PFSK-1 (cell line): Measurements from ENCODE around the gene ACR.

Experiments used
- POLR2AphosphoS5 ChIP-seq: IDR thresholded peaks from 2 replicates; pipeline ENCODE4 v1.6.1; 2012; ENCODE audit warnings: low read depth, mild to moderate bottlenecking, control low read depth, low read length, moderate library complexity
- TAF1 ChIP-seq: IDR thresholded peaks from 2 replicates; pipeline ENCODE4 v1.6.1; 2012; ENCODE audit warnings: low read length, control low read depth, borderline replicate concordance; ENCODE audit not compliant: insufficient read depth
- TF ChIP-seq, protein P1 (sequence below), 2 experiments: IDR thresholded peaks; 2 replicates each; pipeline versions ENCODE4 v1.6.1 to v1.8.0; 2011 to 2012; ENCODE audit warnings: low read depth in 2 of 2, low read length in 2 of 2, control low read depth in 1 of 2, inconsistent platforms in 1 of 2, mild to moderate bottlenecking in 1 of 2, moderate library complexity in 1 of 2; ENCODE audit not compliant: insufficient read depth in 1 of 2

DNA sequence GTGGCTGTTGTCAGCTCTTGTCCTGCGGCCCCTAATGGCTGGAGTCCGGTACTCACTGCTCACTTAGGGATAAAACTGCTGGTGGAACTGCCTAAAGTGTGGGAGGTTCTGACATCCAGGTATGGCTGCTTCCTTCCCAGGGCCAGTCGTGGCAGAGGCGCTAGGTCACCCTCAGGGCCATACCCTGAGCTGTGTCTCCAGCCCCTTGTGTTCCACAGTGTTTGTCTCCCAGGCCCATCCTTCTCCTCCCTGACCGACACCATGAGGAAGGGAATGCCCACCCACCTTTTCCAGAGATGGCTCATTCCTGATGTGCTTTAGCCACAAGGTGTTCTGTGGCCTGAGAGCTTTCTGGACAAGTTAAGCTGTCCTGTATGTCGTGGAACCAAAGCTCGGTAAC is 12.4 kb upstream of the ACR start:
- TF ChIP-seq POLR2AphosphoS5 (no peak), TAF1 (no peak)
- TF ChIP-seq, protein P1, sequence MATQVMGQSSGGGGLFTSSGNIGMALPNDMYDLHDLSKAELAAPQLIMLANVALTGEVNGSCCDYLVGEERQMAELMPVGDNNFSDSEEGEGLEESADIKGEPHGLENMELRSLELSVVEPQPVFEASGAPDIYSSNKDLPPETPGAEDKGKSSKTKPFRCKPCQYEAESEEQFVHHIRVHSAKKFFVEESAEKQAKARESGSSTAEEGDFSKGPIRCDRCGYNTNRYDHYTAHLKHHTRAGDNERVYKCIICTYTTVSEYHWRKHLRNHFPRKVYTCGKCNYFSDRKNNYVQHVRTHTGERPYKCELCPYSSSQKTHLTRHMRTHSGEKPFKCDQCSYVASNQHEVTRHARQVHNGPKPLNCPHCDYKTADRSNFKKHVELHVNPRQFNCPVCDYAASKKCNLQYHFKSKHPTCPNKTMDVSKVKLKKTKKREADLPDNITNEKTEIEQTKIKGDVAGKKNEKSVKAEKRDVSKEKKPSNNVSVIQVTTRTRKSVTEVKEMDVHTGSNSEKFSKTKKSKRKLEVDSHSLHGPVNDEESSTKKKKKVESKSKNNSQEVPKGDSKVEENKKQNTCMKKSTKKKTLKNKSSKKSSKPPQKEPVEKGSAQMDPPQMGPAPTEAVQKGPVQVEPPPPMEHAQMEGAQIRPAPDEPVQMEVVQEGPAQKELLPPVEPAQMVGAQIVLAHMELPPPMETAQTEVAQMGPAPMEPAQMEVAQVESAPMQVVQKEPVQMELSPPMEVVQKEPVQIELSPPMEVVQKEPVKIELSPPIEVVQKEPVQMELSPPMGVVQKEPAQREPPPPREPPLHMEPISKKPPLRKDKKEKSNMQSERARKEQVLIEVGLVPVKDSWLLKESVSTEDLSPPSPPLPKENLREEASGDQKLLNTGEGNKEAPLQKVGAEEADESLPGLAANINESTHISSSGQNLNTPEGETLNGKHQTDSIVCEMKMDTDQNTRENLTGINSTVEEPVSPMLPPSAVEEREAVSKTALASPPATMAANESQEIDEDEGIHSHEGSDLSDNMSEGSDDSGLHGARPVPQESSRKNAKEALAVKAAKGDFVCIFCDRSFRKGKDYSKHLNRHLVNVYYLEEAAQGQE (IDR thresholded peaks at IDR 0.05; ENCODE audit: insufficient read depth in 1 of 2, low read depth in 2 of 2, low read length in 2 of 2): no peak
